ENCODE results near the gene FAM72D.
"Not testable (repeated sequence)": the region's sequence is repeated elsewhere in the genome, so short reads cannot be mapped to it uniquely, and the experiment has no call there.

The FAM72D gene

GRCh38 chr1:145093517-145094149 lies 2.1 kb upstream of the FAM72D start:
- DNase-seq = peak; percentile 30

DNA sequence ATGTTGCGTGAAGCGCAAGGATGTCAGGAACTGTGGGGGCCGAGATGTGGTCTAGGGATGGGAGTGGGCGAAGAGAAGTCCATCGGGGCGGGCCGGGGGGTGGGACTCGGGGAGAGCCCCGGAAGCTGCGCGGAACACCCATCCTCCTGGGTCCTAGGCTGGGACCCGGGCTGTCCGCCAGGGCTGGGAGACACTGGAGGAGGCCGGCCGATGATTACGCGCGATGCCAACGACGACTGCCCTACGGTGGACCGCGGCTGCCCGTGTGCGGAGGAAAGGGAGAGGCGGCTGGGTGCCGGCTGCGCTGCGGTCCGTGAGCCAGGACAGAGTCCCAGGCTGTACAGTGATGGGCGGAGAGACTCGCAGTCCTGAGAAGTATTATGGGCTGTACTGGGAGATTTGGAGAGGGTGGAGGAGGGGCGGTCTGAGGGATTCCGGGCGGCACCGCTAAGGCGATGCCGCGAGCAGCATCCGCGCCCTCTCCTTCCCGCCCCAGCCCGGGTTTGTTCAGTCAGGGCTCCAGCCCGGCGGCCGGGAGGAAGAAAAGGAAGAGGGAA lies 1.0 kb upstream of the FAM72D start:
- DNase-seq = not testable (repeated sequence)

DNA sequence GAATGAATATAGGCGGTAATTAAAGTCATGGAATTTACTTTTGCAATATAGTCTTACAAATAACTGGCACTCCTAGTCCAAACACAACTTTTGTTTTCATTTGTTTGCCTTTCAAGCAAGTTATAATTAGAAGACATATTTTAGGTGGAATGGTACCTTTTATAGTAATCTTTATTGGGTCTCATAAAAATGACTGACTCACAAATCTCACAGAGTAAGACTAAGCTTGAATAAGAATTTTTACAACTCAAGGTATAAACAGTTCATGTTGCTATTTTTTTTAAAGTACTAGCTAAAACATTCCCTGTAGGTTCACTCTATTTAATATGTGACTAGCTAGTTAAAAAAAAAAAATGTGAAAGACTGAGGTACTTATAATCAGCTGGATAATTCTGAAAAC lies 6.0 kb downstream of the FAM72D start:
- DNase-seq = not testable (repeated sequence)

- DNase-seq = not testable (repeated sequence)
These were observed 7.5 kb downstream of the FAM72D start for GRCh38 chr1:145103294-145103693.

- DNase-seq = not testable (repeated sequence)
These were observed 15.9 kb downstream of the FAM72D start for GRCh38 chr1:145111674-145112073.

- not testable (repeated sequence) for DNase-seq
These were observed 16.9 kb downstream of the FAM72D start for GRCh38 chr1:145112703-145113102.

DNA sequence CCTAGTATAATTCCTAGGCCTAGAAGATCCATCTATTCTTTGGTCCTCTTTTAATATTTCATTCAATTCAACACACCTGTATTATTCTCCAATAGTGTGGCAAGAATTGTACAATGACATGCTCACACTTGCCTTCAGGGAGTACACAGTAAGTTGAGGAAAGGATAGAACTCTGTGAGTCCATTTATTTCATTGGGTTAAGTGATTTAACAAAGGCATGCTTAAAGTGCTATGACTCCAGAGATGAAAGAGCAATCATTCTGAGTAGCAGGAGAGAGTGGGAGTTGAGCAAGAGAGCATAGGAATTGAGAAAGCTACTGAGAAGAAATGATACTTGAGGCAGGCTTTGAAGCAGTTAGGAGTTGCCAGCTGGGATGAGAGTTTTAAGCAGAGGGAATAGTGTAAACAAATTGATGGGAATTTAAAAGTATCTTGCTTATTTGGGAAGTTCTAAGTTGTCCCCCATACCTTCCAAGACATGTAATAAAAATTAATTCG lies 18.8 kb downstream of the FAM72D start:
- DNase-seq = not testable (repeated sequence)

DNA sequence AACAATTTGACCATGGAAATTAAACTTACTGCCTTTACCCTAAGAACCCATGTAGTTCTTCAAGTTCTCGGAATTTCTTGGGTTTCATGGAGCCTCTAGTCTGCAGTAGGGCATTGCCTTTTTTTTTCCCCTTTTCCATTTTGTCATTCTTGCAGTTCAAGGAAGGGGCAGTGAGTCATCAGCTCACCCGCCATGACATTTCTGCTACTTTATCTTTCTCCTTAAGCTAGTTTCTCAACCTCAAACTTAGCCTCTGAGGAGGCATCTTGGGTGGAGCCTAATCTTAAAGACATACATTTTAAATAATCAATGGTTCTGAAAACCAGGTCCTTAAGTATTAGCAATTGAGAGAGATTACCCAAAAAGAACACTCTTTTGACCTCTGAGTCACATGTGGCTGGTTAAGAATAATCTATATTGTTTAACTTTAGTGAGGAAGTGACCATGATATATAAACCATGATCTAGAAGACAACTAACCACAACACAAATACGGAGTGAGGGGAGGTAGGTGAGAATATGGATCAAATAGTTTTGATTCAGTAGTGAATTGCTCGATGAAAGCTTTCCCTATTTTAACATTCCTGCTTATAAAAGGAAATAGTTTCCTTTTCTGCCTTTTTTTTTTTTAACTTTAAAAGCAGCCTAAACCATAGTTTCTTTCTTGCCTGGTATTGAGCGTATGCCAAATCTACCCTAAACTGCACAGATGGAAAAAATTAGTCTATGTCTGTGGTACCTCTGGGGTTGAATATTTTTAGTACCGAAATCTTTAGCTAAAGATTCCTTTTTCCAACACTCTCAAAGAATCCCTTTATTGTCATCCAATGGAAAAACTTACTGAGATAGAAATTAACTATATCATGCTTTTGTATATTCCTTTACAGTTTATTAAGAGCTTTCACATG lies 20.1 kb downstream of the FAM72D start:
- not testable (repeated sequence) for DNase-seq

GRCh38 chr1:145119842-145120241 lies 24.1 kb downstream of the FAM72D start:
- DNase-seq = not testable (repeated sequence)

DNA sequence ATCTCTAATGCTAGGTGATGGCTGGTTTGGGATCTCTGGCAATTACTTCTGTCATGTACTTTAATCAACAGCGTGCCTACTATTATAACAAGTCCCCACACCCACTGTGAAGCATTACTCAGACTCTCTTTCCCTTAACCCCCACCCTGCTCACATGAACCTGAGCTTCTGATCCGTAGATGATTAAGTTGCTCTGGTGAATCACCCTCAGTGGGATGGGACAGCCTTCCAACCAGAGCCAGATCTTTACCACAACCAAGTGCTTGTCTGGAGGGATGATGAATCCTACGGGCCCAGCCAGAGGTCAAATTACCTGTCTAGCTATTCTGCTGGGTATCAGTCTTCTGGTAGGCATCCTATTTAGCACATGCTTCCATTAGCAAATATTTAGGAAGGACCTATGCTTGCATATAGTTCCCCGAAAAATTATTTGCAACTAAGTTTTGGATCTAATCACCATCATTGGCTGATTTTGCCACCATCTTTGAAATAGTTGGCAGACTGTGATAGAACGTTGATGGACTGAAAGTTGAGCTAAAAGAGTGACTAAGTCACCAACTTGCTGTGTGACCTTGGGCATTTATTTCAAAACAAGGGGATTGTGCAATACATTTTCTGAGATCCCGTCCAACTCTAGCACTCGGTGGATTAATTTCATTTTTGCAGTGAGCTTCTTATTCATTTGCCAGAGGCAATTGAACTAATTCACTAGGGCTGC lies 26.7 kb downstream of the FAM72D start:
- not testable (repeated sequence) for DNase-seq

GRCh38 chr1:145123062-145123395 lies 27.3 kb downstream of the FAM72D start:
- DNase-seq = not testable (repeated sequence)

GRCh38 chr1:145123992-145124641 lies 28.3 kb downstream of the FAM72D start:
- not testable (repeated sequence) for DNase-seq

- not testable (repeated sequence) for DNase-seq
These were observed 29.3 kb downstream of the FAM72D start for GRCh38 chr1:145125112-145125511.

DNA sequence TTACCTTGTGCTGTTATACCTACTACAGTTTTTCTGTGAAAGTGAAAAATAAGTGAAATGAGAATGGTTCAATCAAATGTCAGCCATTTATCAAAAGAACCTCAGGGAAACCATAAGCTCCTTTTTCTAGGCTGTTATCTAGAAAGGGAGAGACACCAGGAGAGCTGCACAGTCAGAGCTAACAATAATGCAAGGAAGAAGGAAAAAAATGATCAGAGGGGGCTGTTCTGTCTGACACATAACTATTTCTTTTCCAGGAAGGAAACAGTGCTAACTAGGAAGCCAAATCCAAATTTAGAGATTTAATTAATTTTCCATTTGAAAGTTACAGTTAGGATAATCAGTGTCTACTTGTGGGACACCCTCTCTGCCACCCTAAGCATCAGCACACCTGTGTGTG lies 31.4 kb downstream of the FAM72D start:
- DNase-seq = not testable (repeated sequence)

DNA sequence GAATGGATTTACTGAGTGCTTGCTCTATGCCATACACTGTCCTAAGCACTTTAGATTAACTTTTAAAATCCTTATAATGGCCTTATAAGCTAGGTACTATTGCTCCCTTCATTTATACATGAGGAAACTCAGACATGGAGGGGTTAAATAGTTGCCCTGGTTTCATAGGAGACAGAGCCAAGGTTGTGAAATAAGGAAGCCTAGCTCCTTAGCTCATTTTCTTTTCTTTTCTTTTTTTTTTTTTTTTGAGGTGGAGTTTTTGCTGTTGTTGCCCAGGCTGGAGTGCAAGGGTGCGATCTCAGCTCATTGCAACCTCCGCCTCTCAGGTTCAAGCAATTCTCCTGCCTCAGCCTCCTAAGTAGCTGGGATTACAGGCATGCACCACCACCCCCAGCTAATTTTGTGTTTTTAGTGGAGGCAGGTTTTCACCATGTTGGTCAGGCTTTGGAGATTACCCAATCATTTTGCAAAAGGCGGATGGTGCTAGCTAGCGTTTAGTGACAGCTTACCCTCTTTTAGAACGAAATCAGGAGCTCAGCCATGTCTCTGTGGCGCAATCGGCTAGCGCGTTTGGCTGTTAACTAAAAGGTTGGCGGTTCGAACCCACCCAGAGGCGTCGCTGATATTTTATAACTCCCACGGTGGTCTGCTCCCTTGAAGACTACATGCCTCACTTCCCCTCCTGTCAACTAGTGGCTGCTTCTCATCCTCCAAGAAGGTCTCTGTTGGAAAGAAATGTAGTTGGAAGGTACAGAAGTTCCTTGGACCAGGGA lies 33.1 kb downstream of the FAM72D start:
- peak; percentile 29 for DNase-seq

DNA sequence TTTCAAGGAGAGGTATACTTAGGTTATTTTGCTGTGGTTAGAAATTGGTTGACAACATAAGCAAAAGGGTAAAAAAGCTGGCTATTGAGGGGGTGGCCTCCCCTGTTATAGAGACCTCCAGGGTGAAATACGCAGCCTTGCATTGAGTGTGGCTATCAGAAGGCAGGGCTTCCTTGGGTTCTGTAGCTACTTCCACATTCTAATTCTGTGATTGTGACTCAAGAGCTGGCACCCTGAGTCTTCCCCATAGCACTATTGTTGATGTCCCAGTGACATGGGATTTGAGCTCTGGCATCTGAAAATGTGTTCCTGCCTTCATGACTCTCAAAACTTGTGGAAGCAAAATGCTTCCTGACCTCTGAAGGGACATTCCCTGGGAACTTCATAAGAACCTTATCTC lies 38.7 kb downstream of the FAM72D start:
- not testable (repeated sequence) for DNase-seq

GRCh38 chr1:145140549-145140948 lies 44.8 kb downstream of the FAM72D start:
- not testable (repeated sequence) for DNase-seq

DNA sequence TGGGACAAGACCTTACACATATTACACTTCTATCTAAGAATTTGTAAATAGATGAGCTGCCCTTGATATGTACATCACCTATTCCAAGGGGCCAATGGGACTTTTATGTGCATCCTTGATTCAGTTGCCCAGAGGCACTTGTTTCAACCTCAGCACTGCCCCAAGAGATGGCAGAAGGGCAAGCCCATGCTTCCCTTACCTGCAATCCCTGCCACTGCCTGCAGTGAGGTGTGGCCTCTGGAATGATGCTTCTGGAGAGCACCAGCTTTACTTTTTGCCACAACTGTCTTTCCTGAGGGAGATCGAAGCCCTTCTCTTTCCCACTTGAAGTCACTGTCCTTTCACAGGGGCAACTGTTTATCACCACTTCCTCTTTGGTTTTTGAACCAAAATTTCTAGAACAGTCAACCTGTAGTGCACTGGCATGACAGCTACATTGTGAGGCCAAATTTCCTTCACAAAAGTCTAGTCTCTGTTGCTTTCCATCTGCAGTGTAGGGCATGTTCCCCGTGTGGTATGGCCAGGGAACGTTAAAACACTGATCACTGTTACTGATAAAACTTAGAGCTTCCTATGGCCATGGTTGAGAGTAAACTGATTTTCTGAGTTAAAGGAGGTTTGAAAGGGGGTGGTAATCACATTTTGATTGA lies 48.6 kb downstream of the FAM72D start:
- DNase-seq = not testable (repeated sequence)

- DNase-seq = not testable (repeated sequence)
These were observed 50.5 kb downstream of the FAM72D start for GRCh38 chr1:145146308-145146707.

GRCh38 chr1:145147172-145147571 lies 51.4 kb downstream of the FAM72D start:
- DNase-seq = not testable (repeated sequence)

- DNase-seq = not testable (repeated sequence)
These were observed 59.6 kb downstream of the FAM72D start for GRCh38 chr1:145155421-145155820.
